ELF-1 (cell line): Measurements from ENCODE around the gene CTNNA3.
A peak's percentile ranks its signal among the peaks of the same experiment; 100 is the strongest.
"Not testable (repeated sequence)": the region's sequence is repeated elsewhere in the genome, so short reads cannot be mapped to it uniquely, and the experiment has no call there.

Source experiments
- DNase-seq: peaks from one replicate; pipeline ENCODE4 v3.0.0-alpha.2; 2016; ENCODE audit warnings: low read depth, low spot score

The CTNNA3 gene

GRCh38 chr10:67257018-67257417 lies 439.0 kb downstream of the CTNNA3 start:
- no peak for DNase-seq

- DNase-seq = no peak
Measured at GRCh38 chr10:67250686-67251085, 445.3 kb downstream of the CTNNA3 start.

GRCh38 chr10:67246066-67246555 lies 449.9 kb downstream of the CTNNA3 start:
- no peak for DNase-seq

GRCh38 chr10:67242528-67242927 lies 453.5 kb downstream of the CTNNA3 start:
- no peak for DNase-seq

- DNase-seq = no peak
Measured at GRCh38 chr10:67241451-67241850, 454.5 kb downstream of the CTNNA3 start.

- no peak for DNase-seq
Measured at GRCh38 chr10:67239864-67240497, 456.0 kb downstream of the CTNNA3 start.

GRCh38 chr10:67230680-67231500 lies 465.1 kb downstream of the CTNNA3 start:
- peak; percentile 71 for DNase-seq

GRCh38 chr10:67225226-67225625 lies 470.8 kb downstream of the CTNNA3 start:
- DNase-seq = no peak

- DNase-seq = peak; percentile 3
Measured at GRCh38 chr10:67224553-67224952, 471.4 kb downstream of the CTNNA3 start.

- no peak for DNase-seq
Measured at GRCh38 chr10:67222934-67223333, 473.1 kb downstream of the CTNNA3 start.

GRCh38 chr10:67221939-67222494 lies 474.0 kb downstream of the CTNNA3 start:
- no peak for DNase-seq

GRCh38 chr10:67211680-67212079 lies 484.3 kb downstream of the CTNNA3 start:
- DNase-seq = no peak

- not testable (repeated sequence) for DNase-seq
Measured at GRCh38 chr10:67207923-67208322, 488.1 kb downstream of the CTNNA3 start.

GRCh38 chr10:67200913-67201564 lies 495.0 kb downstream of the CTNNA3 start:
- no peak for DNase-seq

- no peak for DNase-seq
Measured at GRCh38 chr10:67175354-67175753, 520.6 kb downstream of the CTNNA3 start.

GRCh38 chr10:67173787-67174186 lies 522.2 kb downstream of the CTNNA3 start:
- DNase-seq = no peak

GRCh38 chr10:67171970-67172369 lies 524.0 kb downstream of the CTNNA3 start:
- no peak for DNase-seq

GRCh38 chr10:67156239-67156638 lies 539.8 kb downstream of the CTNNA3 start:
- no peak for DNase-seq

GRCh38 chr10:67151471-67151870 lies 544.5 kb downstream of the CTNNA3 start:
- DNase-seq = no peak

GRCh38 chr10:67144530-67144929 lies 551.5 kb downstream of the CTNNA3 start:
- DNase-seq = no peak

- no peak for DNase-seq
Measured at GRCh38 chr10:67141300-67141699, 554.7 kb downstream of the CTNNA3 start.

GRCh38 chr10:67140641-67141040 lies 555.4 kb downstream of the CTNNA3 start:
- no peak for DNase-seq
